Endothelial cell of umbilical vein (primary cell): ENCODE results near the gene MYO1A. TPM values are rescaled to one million over a fixed set of nuclear protein-coding genes. Genes with fewer than 3 reads are reported as not detected.
"Not testable (repeated sequence)": the region's sequence is repeated elsewhere in the genome, so short reads cannot be mapped to it uniquely, and the experiment has no call there.

ENCODE experiments used
- BruUV-seq: library from RNA; stranded (reverse); fragments of 400-500 nt; replicated peaks from 2 replicates; lab custom pipeline; 2021; lab: Mats Ljungman, UMichigan
- CTCF ChIA-PET: fragments of 300-600, 350-600 bp; sonication (Branson Sonifier 250); formaldehyde crosslinking; loops from one replicate; lab custom pipeline; 2021; ENCODE audit warnings: antibody characterized with exemption, inconsistent platforms; lab: Charles Lee
- POLR2A ChIA-PET: fragments of 300-600, 350-600 bp; sonication (Branson Sonifier 250); formaldehyde crosslinking; loops from one replicate; lab custom pipeline; 2021; ENCODE audit warnings: antibody characterized with exemption, inconsistent platforms; lab: Charles Lee
- DNase-seq: peaks from one replicate; pipeline ENCODE4 v3.0.0-alpha.2; 2011; ENCODE audit warnings: low read depth, low spot score
- FAIRE-seq: peaks from 2 replicates; lab custom pipeline; 2011; peaks lifted over from hg19 to GRCh38; lab: Jason Lieb, UNC
- H2AFZ ChIP-seq: 2 replicates; pipeline ENCODE4 v1.6.0; 2012; ENCODE audit warnings: low read depth, low read length, control low read depth, inconsistent platforms
- H3K27ac ChIP-seq: 2 replicates; pipeline ENCODE4 v1.5.1; 2011; ENCODE audit warnings: low read depth, mild to moderate bottlenecking, control low read depth, low read length, moderate library complexity; ENCODE audit not compliant: insufficient read depth
- H3K27me3 ChIP-seq, 2 experiments: 2 replicates each; pipeline versions ENCODE4 v1.6.0 to v1.6.1; 2011; ENCODE audit warnings: low read length in 2 of 2, mixed read lengths in 1 of 2; ENCODE audit not compliant: control insufficient read depth in 2 of 2, insufficient read depth in 2 of 2
- H3K36me3 ChIP-seq, 2 experiments: 2 replicates in 1 of 2; 3 replicates in 1 of 2; pipeline ENCODE4 v1.5.1; 2011; ENCODE audit warnings: low read length in 2 of 2, mild to moderate bottlenecking in 1 of 2, moderate library complexity in 1 of 2; ENCODE audit not compliant: control insufficient read depth in 2 of 2, insufficient read depth in 2 of 2; ENCODE audit errors: extremely low read depth in 1 of 2
- H3K4me1 ChIP-seq: 3 replicates; pipeline ENCODE4 v1.5.1; 2011; ENCODE audit warnings: mild to moderate bottlenecking, low read length; ENCODE audit not compliant: control insufficient read depth, insufficient read depth; ENCODE audit errors: extremely low read depth
- H3K4me2 ChIP-seq: 2 replicates; pipeline ENCODE4 v1.6.1; 2011; ENCODE audit warnings: low read length, control low read depth, mixed read lengths; ENCODE audit not compliant: insufficient read depth
- H3K4me3 ChIP-seq, 3 experiments: fragments of 200-600 bp in 1 of 3; sonication (generic), shearing (Covaris generic) in 1 of 3; replicated peaks in 1 of 3; 2 replicates each; pipeline ENCODE4 v1.5.1; 2011 to 2016; ENCODE audit warnings: control low read depth in 3 of 3, low read length in 3 of 3, mild to moderate bottlenecking in 2 of 3, inconsistent platforms in 1 of 3, low read depth in 1 of 3, moderate library complexity in 1 of 3; ENCODE audit not compliant: insufficient read depth in 1 of 3
- H3K79me2 ChIP-seq: 2 replicates; pipeline ENCODE4 v1.6.0; 2012; ENCODE audit warnings: low read length, inconsistent platforms; ENCODE audit not compliant: control insufficient read depth, insufficient read depth
- H3K9ac ChIP-seq: replicated peaks from 2 replicates; pipeline ENCODE3; 2011; ENCODE audit warnings: low read length, control low read depth; ENCODE audit not compliant: insufficient read depth; ENCODE audit errors: extremely low read depth
- H3K9me1 ChIP-seq: replicated peaks from 3 replicates; pipeline ENCODE4 v1.6.0; 2011; ENCODE audit warnings: mild to moderate bottlenecking, low read length; ENCODE audit not compliant: control insufficient read depth, insufficient read depth; ENCODE audit errors: extremely low read depth
- H3K9me3 ChIP-seq: replicated peaks from 2 replicates; pipeline ENCODE4 v1.5.1; 2012; ENCODE audit warnings: low read length, inconsistent platforms; ENCODE audit not compliant: control insufficient read depth, insufficient read depth
- H4K20me1 ChIP-seq: replicated peaks from 2 replicates; pipeline ENCODE3; 2011; ENCODE audit warnings: mild to moderate bottlenecking, low read length; ENCODE audit not compliant: control insufficient read depth, insufficient read depth; ENCODE audit errors: extremely low read depth
- EZH2 ChIP-seq: IDR thresholded peaks from 2 replicates; pipeline ENCODE4 v1.6.1; 2012; ENCODE audit warnings: borderline replicate concordance, low read depth, mild to moderate bottlenecking, moderate library complexity, low read length, inconsistent platforms; ENCODE audit not compliant: severe bottlenecking
- FOS ChIP-seq: IDR thresholded peaks from 2 replicates; pipeline ENCODE4 v1.6.1; 2011; ENCODE audit warnings: mild to moderate bottlenecking, low read length, moderate library complexity, borderline replicate concordance; ENCODE audit not compliant: insufficient read depth
- GATA2 ChIP-seq: IDR thresholded peaks from 2 replicates; pipeline ENCODE4 v1.7.0; 2011; ENCODE audit warnings: low read depth, mild to moderate bottlenecking, moderate library complexity, mixed read lengths, low read length; ENCODE audit not compliant: insufficient read length, insufficient read depth
- JUN ChIP-seq: IDR thresholded peaks from 2 replicates; pipeline ENCODE4 v1.6.1; 2011; ENCODE audit warnings: borderline replicate concordance, low read depth; ENCODE audit not compliant: insufficient read length, insufficient read depth
- MYC ChIP-seq: IDR thresholded peaks from one replicate; pipeline ENCODE4 v1.6.1; 2011; ENCODE audit warnings: mild to moderate bottlenecking, low read depth, low read length
- POLR2A ChIP-seq: IDR thresholded peaks from 2 replicates; pipeline ENCODE4 v1.6.1; 2012; ENCODE audit warnings: low read depth, mild to moderate bottlenecking, control low read depth, low read length
- POLR2AphosphoS5 ChIP-seq: IDR thresholded peaks from 2 replicates; pipeline ENCODE4 v1.6.1; 2012; ENCODE audit warnings: low read depth, mild to moderate bottlenecking, control low read depth, low read length, moderate library complexity; ENCODE audit not compliant: insufficient read depth
- dilution Hi-C: fragments of 300-500 bp; cut with MboI; formaldehyde crosslinking; loops from one replicate; pipeline ENCODE4 v1.15.0; 2019; ENCODE audit warnings: low sequenced_read_pairs; ENCODE audit not compliant: extremely low pct_ligation_motif_present
- intact Hi-C: fragments of 100-400 bp; cut with micrococcal nuclease; formaldehyde crosslinking; loops from one replicate; pipeline ENCODE4 v1.10.0; 2022
- polyA plus RNA-seq, 4 experiments: library from polyadenylated mRNA; depleted of rRNA in 3 of 4; stranded (reverse) in 3 of 4; unstranded in 1 of 4; fragments of >200 nt; gene quantifications; 2 replicates each; pipeline versions ENCODE4 v1.2.1 to v1.2.3, GENCODE V29; 2011 to 2012; ENCODE audit warnings: missing spikeins in 1 of 4
- total RNA-seq: library from RNA; stranded (reverse); gene quantifications from 2 replicates; pipeline ENCODE4 v1.2.3, GENCODE V29; 2021
- TF ChIP-seq, protein P1 (sequence below): IDR thresholded peaks from 2 replicates; pipeline ENCODE4 v1.6.1; 2011; ENCODE audit not compliant: insufficient read depth, insufficient read length
- TF ChIP-seq, protein P2 (sequence below), 2 donors: IDR thresholded peaks; 1 replicate in 1 of 2; 2 replicates in 1 of 2; pipeline ENCODE4 v1.5.1; 2011; ENCODE audit warnings: low read length in 2 of 2, mild to moderate bottlenecking in 2 of 2, moderate library complexity in 2 of 2, control low read depth in 1 of 2, inconsistent platforms in 1 of 2, low read depth in 1 of 2; ENCODE audit not compliant: insufficient read depth in 1 of 2; ENCODE audit errors: extremely low read depth in 1 of 2

MYO1A gene
- total and polyA plus RNA-seq, 2 donors (not counting 3 experiments of a cell fraction or from before 2014, with no cell fraction given): not detected

DNA sequence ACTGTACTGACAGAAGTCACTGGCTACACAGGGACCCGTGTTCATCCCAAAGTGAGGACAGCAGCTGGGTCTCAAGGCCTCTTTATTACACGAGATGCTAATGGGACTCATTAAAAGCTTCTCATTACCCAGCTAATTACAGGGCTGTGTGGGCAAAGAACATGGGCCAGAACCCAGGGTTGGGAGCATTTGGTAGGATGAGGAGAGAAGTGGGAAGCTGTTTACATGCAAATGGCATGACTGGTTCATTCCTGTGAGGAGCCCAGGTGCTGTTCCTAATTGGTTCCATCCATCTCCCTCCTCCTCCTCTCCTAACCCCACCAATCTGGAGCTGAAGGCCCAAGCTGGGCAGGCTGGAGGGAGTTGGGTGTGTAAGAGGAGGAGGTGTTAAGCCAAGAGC is 24.7 kb downstream of the MYO1A start:
- Histone ChIP-seq H3K36me3 (no peaks in the 10 kb centered on the region), H3K4me2 (no peak overlapping the region), H3K27ac (no peak overlapping the region), H4K20me1 (no peaks in the 10 kb centered on the region), H2AFZ (no peak overlapping the region), H3K4me3 (no peak overlapping the region), H3K79me2 (no peaks in the 10 kb centered on the region), H3K9me3 (no peaks in the 10 kb centered on the region), H3K4me1 (no peaks in the 10 kb centered on the region), H3K27me3 (peaks cover 10 to 14% of the 10 kb centered on the region in 2 experiments), H3K9ac (no peak overlapping the region), H3K9me1 (no peaks in the 10 kb centered on the region)
- POLR2A ChIA-PET: no interaction called here
- intact Hi-C loops (no loop called here), dilution Hi-C loops (no loop called here)
- no peak for DNase-seq
- TF ChIP-seq MYC (no peak), GATA2 (no peak), FOS (no peak), POLR2AphosphoS5 (no peak), EZH2 (no peak), JUN (no peak), POLR2A (no peak)
- TF ChIP-seq, protein P1, sequence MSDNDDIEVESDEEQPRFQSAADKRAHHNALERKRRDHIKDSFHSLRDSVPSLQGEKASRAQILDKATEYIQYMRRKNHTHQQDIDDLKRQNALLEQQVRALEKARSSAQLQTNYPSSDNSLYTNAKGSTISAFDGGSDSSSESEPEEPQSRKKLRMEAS: no peak
- TF ChIP-seq, protein P2, sequence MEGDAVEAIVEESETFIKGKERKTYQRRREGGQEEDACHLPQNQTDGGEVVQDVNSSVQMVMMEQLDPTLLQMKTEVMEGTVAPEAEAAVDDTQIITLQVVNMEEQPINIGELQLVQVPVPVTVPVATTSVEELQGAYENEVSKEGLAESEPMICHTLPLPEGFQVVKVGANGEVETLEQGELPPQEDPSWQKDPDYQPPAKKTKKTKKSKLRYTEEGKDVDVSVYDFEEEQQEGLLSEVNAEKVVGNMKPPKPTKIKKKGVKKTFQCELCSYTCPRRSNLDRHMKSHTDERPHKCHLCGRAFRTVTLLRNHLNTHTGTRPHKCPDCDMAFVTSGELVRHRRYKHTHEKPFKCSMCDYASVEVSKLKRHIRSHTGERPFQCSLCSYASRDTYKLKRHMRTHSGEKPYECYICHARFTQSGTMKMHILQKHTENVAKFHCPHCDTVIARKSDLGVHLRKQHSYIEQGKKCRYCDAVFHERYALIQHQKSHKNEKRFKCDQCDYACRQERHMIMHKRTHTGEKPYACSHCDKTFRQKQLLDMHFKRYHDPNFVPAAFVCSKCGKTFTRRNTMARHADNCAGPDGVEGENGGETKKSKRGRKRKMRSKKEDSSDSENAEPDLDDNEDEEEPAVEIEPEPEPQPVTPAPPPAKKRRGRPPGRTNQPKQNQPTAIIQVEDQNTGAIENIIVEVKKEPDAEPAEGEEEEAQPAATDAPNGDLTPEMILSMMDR (IDR thresholded peaks at IDR 0.05; ENCODE audit: extremely low read depth in 1 of 2, insufficient read depth in 1 of 2, low read depth in 1 of 2, low read length in 2 of 2): no peak
- no peak for FAIRE-seq
- no TSS peak for BruUV-seq
- CTCF ChIA-PET: interaction anchor here (0.9 kb wide), 1 partner anchor 8 kb away, joined by 3 read pairs; no protein-coding TSS in a partner anchor

DNA sequence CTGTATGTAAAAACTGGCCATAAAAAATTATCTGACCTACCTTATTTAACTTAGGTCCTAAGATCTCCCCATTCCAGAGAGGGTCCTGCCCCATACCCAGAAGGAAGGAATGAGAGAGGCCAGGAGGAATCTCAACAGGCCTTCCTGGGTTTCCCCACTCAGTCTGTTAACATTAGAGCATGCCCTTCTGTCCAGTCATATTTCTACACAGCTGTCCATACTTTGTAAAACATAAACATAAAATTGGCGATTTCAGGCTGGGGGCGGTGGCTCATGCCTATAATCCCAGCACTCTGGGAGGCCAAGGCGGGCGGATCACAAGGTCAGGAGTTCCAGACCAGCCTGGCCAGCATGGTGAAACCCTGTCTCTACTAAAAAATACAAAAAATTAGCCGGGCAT is 27.6 kb downstream of the MYO1A start:
- CTCF ChIA-PET: not testable (repeated sequence)

More for the DNA sequence above, 27.6 kb downstream of the MYO1A start:
- H3K27me3 ChIP-seq, dilution Hi-C loops, H3K9ac ChIP-seq, H3K9me3 ChIP-seq, H3K27ac ChIP-seq, intact Hi-C loops, DNase-seq, H2AFZ ChIP-seq, H3K4me1 ChIP-seq, H3K9me1 ChIP-seq, FAIRE-seq, H3K36me3 ChIP-seq, H4K20me1 ChIP-seq, BruUV-seq, H3K4me2 ChIP-seq, POLR2A ChIA-PET, H3K79me2 ChIP-seq, H3K4me3 ChIP-seq: not testable (repeated sequence)
